Measurements from ENCODE around the gene CASK.
"Not testable (repeated sequence)": the region's sequence is repeated elsewhere in the genome, so short reads cannot be mapped to it uniquely, and the experiment has no call there.

Gene CASK

GRCh38 chrX:41655101-41655500 is 268.3 kb downstream of the CASK start:
- no peak overlapping the region for H3K4me3 ChIP-seq (ENCODE audit: low read depth, low read length)
- H3K36me3 ChIP-seq (ENCODE audit: control insufficient read depth in 1 of 2, insufficient read depth in 2 of 2, low read length in 2 of 2), result peaks cover 3 to 10% of the 10 kb centered on the region in 2 experiments
- H3K9ac ChIP-seq (ENCODE audit: low read length), result no peak overlapping the region
- H3K4ac ChIP-seq (ENCODE audit: low read depth, low read length), result no peak overlapping the region
- H3K4me2 ChIP-seq (ENCODE audit: low read length), result no peak overlapping the region
- no peak overlapping the region for H4K8ac ChIP-seq (ENCODE audit: low read depth, low read length)
- no CpG with 5 or more reads among the region's 4 CpGs for WGBS (ENCODE audit: extremely low coverage, insufficient coverage, insufficient read length)
- no peaks in the 10 kb centered on the region for H3K79me2 ChIP-seq (ENCODE audit: control insufficient read depth, insufficient read depth, low read length, poor library complexity)
- H4K91ac ChIP-seq (ENCODE audit: low read depth, low read length), result no peak overlapping the region
- H3K79me1 ChIP-seq (ENCODE audit: low read length), result no peaks in the 10 kb centered on the region
- no peak overlapping the region for H2BK5ac ChIP-seq (ENCODE audit: low read depth, low read length, poor library complexity)
- no peak overlapping the region for H2BK120ac ChIP-seq (ENCODE audit: insufficient read depth, low read length, poor library complexity)
- no peak for DNase-seq
- H2AK5ac ChIP-seq (ENCODE audit: low read length), result no peak overlapping the region
- no peak overlapping the region for H3K27ac ChIP-seq (ENCODE audit: low read depth, low read length)
- H3K27me3 ChIP-seq (ENCODE audit: insufficient read depth, low read length), result no peaks in the 10 kb centered on the region
- H3K14ac ChIP-seq (ENCODE audit: low read length), result no peak overlapping the region
- no peak overlapping the region for H2AFZ ChIP-seq (ENCODE audit: insufficient read depth, low read length, poor library complexity)
- no peak overlapping the region for H3K18ac ChIP-seq (ENCODE audit: low read length)
- H3K4me1 ChIP-seq (ENCODE audit: control insufficient read depth in 1 of 2, insufficient read depth in 2 of 2, low read length in 2 of 2), result no peaks in the 10 kb centered on the region
- H4K12ac ChIP-seq (ENCODE audit: low read depth, low read length), result no peak overlapping the region
- no peak overlapping the region for H3K23ac ChIP-seq (ENCODE audit: low read length)
- H2BK12ac ChIP-seq (ENCODE audit: low read length), result no peak overlapping the region
- H3K9me3 ChIP-seq (ENCODE audit: insufficient read depth, low read depth, low read length), result no peaks in the 10 kb centered on the region

GRCh38 chrX:41653125-41653524 is 270.2 kb downstream of the CASK start:
- DNase-seq, result no peak
- H2BK5ac ChIP-seq (ENCODE audit: low read depth, low read length, poor library complexity), result no peak overlapping the region
- H3K27me3 ChIP-seq (ENCODE audit: insufficient read depth, low read length), result no peaks in the 10 kb centered on the region
- no peak overlapping the region for H4K8ac ChIP-seq (ENCODE audit: low read depth, low read length)
- no peaks in the 10 kb centered on the region for H3K4me1 ChIP-seq (ENCODE audit: control insufficient read depth in 1 of 2, insufficient read depth in 2 of 2, low read length in 2 of 2)
- H3K27ac ChIP-seq (ENCODE audit: low read depth, low read length), result no peak overlapping the region
- H3K4me3 ChIP-seq (ENCODE audit: low read depth, low read length), result no peak overlapping the region
- no peak overlapping the region for H4K12ac ChIP-seq (ENCODE audit: low read depth, low read length)
- no peak overlapping the region for H3K18ac ChIP-seq (ENCODE audit: low read length)
- no peaks in the 10 kb centered on the region for H3K79me1 ChIP-seq (ENCODE audit: low read length)
- H3K4me2 ChIP-seq (ENCODE audit: low read length), result no peak overlapping the region
- no peak overlapping the region for H2BK12ac ChIP-seq (ENCODE audit: low read length)
- H2BK120ac ChIP-seq (ENCODE audit: insufficient read depth, low read length, poor library complexity), result no peak overlapping the region
- peaks cover under 1 to 3% of the 10 kb centered on the region in 2 experiments for H3K36me3 ChIP-seq (ENCODE audit: control insufficient read depth in 1 of 2, insufficient read depth in 2 of 2, low read length in 2 of 2)
- H2AFZ ChIP-seq (ENCODE audit: insufficient read depth, low read length, poor library complexity), result no peak overlapping the region
- no CpG with 5 or more reads among the region's 4 CpGs for WGBS (ENCODE audit: extremely low coverage, insufficient coverage, insufficient read length)
- no peaks in the 10 kb centered on the region for H3K9me3 ChIP-seq (ENCODE audit: insufficient read depth, low read depth, low read length)
- no peak overlapping the region for H2AK5ac ChIP-seq (ENCODE audit: low read length)
- no peak overlapping the region for H4K91ac ChIP-seq (ENCODE audit: low read depth, low read length)
- no peak overlapping the region for H3K14ac ChIP-seq (ENCODE audit: low read length)
- H3K79me2 ChIP-seq (ENCODE audit: control insufficient read depth, insufficient read depth, low read length, poor library complexity), result no peaks in the 10 kb centered on the region
- H3K23ac ChIP-seq (ENCODE audit: low read length), result no peak overlapping the region
- H3K9ac ChIP-seq (ENCODE audit: low read length), result no peak overlapping the region
- H3K4ac ChIP-seq (ENCODE audit: low read depth, low read length), result no peak overlapping the region

DNA sequence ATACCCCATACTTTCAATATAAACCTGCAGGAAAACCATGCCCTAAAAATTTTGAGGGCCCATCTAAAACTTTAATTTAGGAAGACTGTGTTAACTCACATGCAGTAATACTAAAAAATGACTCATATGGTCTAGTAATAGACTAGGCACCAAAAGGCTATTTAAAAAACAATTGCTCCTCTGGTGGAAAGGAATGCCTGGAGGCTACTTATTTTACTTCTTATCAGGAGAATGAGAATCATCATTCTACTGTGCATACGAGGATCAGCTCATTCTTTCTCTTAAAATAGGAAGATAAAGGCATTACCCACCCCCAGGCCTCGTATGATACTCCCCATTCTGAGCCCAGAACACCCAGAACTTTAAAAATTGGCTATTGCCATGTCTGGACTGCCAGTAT is 277.2 kb downstream of the CASK start:
- H3K79me1 ChIP-seq (ENCODE audit: low read length); H3K27me3 ChIP-seq (ENCODE audit: insufficient read depth, low read length); H3K36me3 ChIP-seq (ENCODE audit: control insufficient read depth in 1 of 2, insufficient read depth in 2 of 2, low read length in 2 of 2); H3K4me3 ChIP-seq (ENCODE audit: low read depth, low read length); H3K4me1 ChIP-seq (ENCODE audit: control insufficient read depth in 1 of 2, insufficient read depth in 2 of 2, low read length in 2 of 2); H2BK5ac ChIP-seq (ENCODE audit: low read depth, low read length, poor library complexity); H3K9me3 ChIP-seq (ENCODE audit: insufficient read depth, low read depth, low read length); H3K23ac ChIP-seq (ENCODE audit: low read length); H3K27ac ChIP-seq (ENCODE audit: low read depth, low read length); H3K14ac ChIP-seq (ENCODE audit: low read length); H3K4me2 ChIP-seq (ENCODE audit: low read length); H2AFZ ChIP-seq (ENCODE audit: insufficient read depth, low read length, poor library complexity); H4K8ac ChIP-seq (ENCODE audit: low read depth, low read length); H2BK12ac ChIP-seq (ENCODE audit: low read length); H2BK120ac ChIP-seq (ENCODE audit: insufficient read depth, low read length, poor library complexity); H3K18ac ChIP-seq (ENCODE audit: low read length); H2AK5ac ChIP-seq (ENCODE audit: low read length); H3K79me2 ChIP-seq (ENCODE audit: control insufficient read depth, insufficient read depth, low read length, poor library complexity); H4K12ac ChIP-seq (ENCODE audit: low read depth, low read length); H4K91ac ChIP-seq (ENCODE audit: low read depth, low read length); DNase-seq; H3K9ac ChIP-seq (ENCODE audit: low read length); H3K4ac ChIP-seq (ENCODE audit: low read depth, low read length): not testable (repeated sequence)
- no CpG with 5 or more reads among the region's 2 CpGs for WGBS (ENCODE audit: extremely low coverage, insufficient coverage, insufficient read length)

DNA sequence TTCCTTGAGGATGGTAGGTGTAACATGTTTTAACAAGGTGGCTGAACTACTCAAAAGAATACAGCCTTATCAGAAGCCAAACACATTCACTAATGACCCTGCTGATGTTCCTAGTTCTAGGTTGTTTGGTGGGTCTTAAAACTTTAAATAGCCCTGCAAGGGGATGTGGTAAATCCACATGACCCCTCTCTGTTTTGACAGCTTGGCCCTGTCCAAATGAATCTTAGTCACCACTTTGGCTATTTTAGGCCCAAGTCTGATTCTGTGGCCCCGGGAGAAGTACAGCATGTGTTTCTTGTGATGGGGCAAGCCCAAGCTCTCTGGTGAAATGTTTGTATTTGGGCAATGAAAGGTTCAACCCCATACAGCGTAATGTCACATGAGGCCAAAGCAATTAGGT is 289.1 kb downstream of the CASK start:
- no peaks in the 10 kb centered on the region for H3K4me1 ChIP-seq (ENCODE audit: control insufficient read depth in 1 of 2, insufficient read depth in 2 of 2, low read length in 2 of 2)
- no peak overlapping the region for H2BK120ac ChIP-seq (ENCODE audit: insufficient read depth, low read length, poor library complexity)
- no peak overlapping the region for H3K4me2 ChIP-seq (ENCODE audit: low read length)
- H3K4me3 ChIP-seq (ENCODE audit: low read depth, low read length), result no peak overlapping the region
- H4K91ac ChIP-seq (ENCODE audit: low read depth, low read length), result no peak overlapping the region
- no peak overlapping the region for H4K12ac ChIP-seq (ENCODE audit: low read depth, low read length)
- peak in 1 of 2 donors; percentile 1 for DNase-seq
- no peak overlapping the region for H3K18ac ChIP-seq (ENCODE audit: low read length)
- H3K79me1 ChIP-seq (ENCODE audit: low read length), result no peaks in the 10 kb centered on the region
- WGBS (ENCODE audit: extremely low coverage, insufficient coverage, insufficient read length), result no CpG with 5 or more reads among the region's 2 CpGs
- H3K36me3 ChIP-seq (ENCODE audit: control insufficient read depth in 1 of 2, insufficient read depth in 2 of 2, low read length in 2 of 2), result no peaks in the 10 kb centered on the region
- H3K27ac ChIP-seq (ENCODE audit: low read depth, low read length), result no peak overlapping the region
- H4K8ac ChIP-seq (ENCODE audit: low read depth, low read length), result no peak overlapping the region
- H2AFZ ChIP-seq (ENCODE audit: insufficient read depth, low read length, poor library complexity), result no peak overlapping the region
- no peaks in the 10 kb centered on the region for H3K27me3 ChIP-seq (ENCODE audit: insufficient read depth, low read length)
- H3K79me2 ChIP-seq (ENCODE audit: control insufficient read depth, insufficient read depth, low read length, poor library complexity), result no peaks in the 10 kb centered on the region
- H3K9me3 ChIP-seq (ENCODE audit: insufficient read depth, low read depth, low read length), result no peaks in the 10 kb centered on the region
- no peak overlapping the region for H2BK12ac ChIP-seq (ENCODE audit: low read length)
- no peak overlapping the region for H3K23ac ChIP-seq (ENCODE audit: low read length)
- no peak overlapping the region for H3K4ac ChIP-seq (ENCODE audit: low read depth, low read length)
- no peak overlapping the region for H2AK5ac ChIP-seq (ENCODE audit: low read length)
- H3K9ac ChIP-seq (ENCODE audit: low read length), result no peak overlapping the region
- H2BK5ac ChIP-seq (ENCODE audit: low read depth, low read length, poor library complexity), result no peak overlapping the region
- H3K14ac ChIP-seq (ENCODE audit: low read length), result no peak overlapping the region
